MM.1S (cell line): ENCODE results near the gene CREB5.

Source experiments
- DNase-seq: peaks from one replicate; pipeline ENCODE4 v3.0.0-alpha.2; 2015
- H2AFZ ChIP-seq: fragments of 300-600 bp; sonication (generic); 2 replicates; pipeline ENCODE4 v1.6.0; 2016; ENCODE audit warnings: antibody characterized with exemption, low read length
- H3F3A ChIP-seq: fragments of 300-600 bp; sonication (generic); 2 replicates; pipeline ENCODE4 v1.6.1; 2016; ENCODE audit warnings: mild to moderate bottlenecking, antibody characterized with exemption, low read length, moderate library complexity, mixed read lengths; ENCODE audit not compliant: insufficient read depth
- H3K27ac ChIP-seq: fragments of 300-600 bp; sonication (generic); 2 replicates; pipeline ENCODE4 v1.5.1; 2016; ENCODE audit warnings: mild to moderate bottlenecking, low read length
- H3K27me3 ChIP-seq: fragments of 300-600 bp; sonication (generic); replicated peaks from 2 replicates; pipeline ENCODE4 v1.6.0; 2016; ENCODE audit warnings: low read length; ENCODE audit not compliant: insufficient read depth
- H3K36me3 ChIP-seq: fragments of 300-600 bp; sonication (generic); replicated peaks from 2 replicates; pipeline ENCODE4 v1.6.1; 2016; ENCODE audit warnings: mild to moderate bottlenecking, low read length, mixed read lengths; ENCODE audit not compliant: insufficient read depth
- H3K4me1 ChIP-seq: fragments of 300-600 bp; sonication (generic); 2 replicates; pipeline ENCODE4 v1.6.1; 2016; ENCODE audit warnings: low read length, mixed read lengths
- H3K4me2 ChIP-seq: fragments of 300-600 bp; sonication (generic); 2 replicates; pipeline ENCODE4 v1.6.0; 2016; ENCODE audit warnings: low read depth, low read length
- H3K4me3 ChIP-seq: fragments of 300-600 bp; sonication (generic); 2 replicates; pipeline ENCODE4 v1.5.1; 2016; ENCODE audit warnings: low read length, mixed read lengths
- H3K79me2 ChIP-seq: fragments of 300-600 bp; sonication (generic); 2 replicates; pipeline ENCODE4 v1.6.1; 2016; ENCODE audit warnings: mixed run types, low read length, mixed read lengths
- H3K9ac ChIP-seq: fragments of 300-600 bp; sonication (generic); 2 replicates; pipeline ENCODE4 v1.6.1; 2016; ENCODE audit warnings: low read length, mixed read lengths
- H3K9me2 ChIP-seq: fragments of 300-600 bp; sonication (generic); replicated peaks from 2 replicates; pipeline ENCODE4 v1.6.1; 2016; ENCODE audit warnings: mild to moderate bottlenecking, low read length, mixed read lengths; ENCODE audit not compliant: insufficient read depth
- H3K9me3 ChIP-seq: fragments of 300-600 bp; sonication (generic); replicated peaks from 2 replicates; pipeline ENCODE4 v1.6.1; 2016; ENCODE audit warnings: mild to moderate bottlenecking, low read length, mixed read lengths; ENCODE audit not compliant: insufficient read depth
- H4K20me1 ChIP-seq: fragments of 300-600 bp; sonication (generic); 2 replicates; pipeline ENCODE4 v1.6.1; 2016; ENCODE audit warnings: mild to moderate bottlenecking, low read length, moderate library complexity, mixed read lengths; ENCODE audit not compliant: insufficient read depth
- EZH2 ChIP-seq: fragments of 300-600 bp; sonication (generic); optimal IDR thresholded peaks from 2 replicates; pipeline ENCODE3; 2017; ENCODE audit warnings: low read depth, mild to moderate bottlenecking, antibody characterized with exemption, low read length, mixed read lengths
- EZH2phosphoT487 ChIP-seq: fragments of 300-600 bp; sonication (generic); IDR thresholded peaks from 2 replicates; pipeline ENCODE4 v1.6.1; 2018; ENCODE audit warnings: antibody characterized with exemption, low read length
- TF ChIP-seq, protein P1 (sequence below): fragments of 300-600 bp; sonication (generic); IDR thresholded peaks from 2 replicates; pipeline ENCODE4 v1.5.1; 2016; ENCODE audit warnings: antibody characterized with exemption, low read length, mixed read lengths

Gene CREB5

DNA sequence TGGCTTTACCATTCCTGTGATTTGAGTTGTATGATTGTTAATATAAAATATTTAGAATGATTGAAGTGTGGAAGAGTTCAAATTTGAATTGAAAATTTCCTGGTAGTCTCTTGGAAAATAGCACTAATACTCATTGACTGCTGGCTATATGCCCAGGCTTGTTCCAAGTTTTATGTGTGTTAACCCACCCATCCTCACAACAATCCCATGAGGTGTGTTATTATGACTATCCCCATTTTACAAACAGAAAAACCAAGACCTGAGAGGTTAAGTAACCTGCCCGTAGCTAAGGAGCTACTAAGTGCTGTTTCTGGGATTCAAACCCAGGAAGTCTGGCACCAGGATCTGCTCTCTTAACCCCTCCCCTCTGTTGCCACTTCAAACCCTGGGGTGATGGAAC is 213.9 kb downstream of the CREB5 start:
- Histone ChIP-seq H3F3A (no peaks in the 10 kb centered on the region; the same call in none of the 2 replicates), H3K9me2 (no peaks in the 10 kb centered on the region), H2AFZ (0 out of 2 replicates have a peak overlapping the region, but pooled peaks have one; percentile 20), H3K4me2 (no peak overlapping the region), H3K27me3 (no peaks in the 10 kb centered on the region), H3K4me3 (no peak overlapping the region), H3K9me3 (no peaks in the 10 kb centered on the region), H3K27ac (no peak overlapping the region), H4K20me1 (no peaks in the 10 kb centered on the region), H3K9ac (no peak overlapping the region), H3K36me3 (no peaks in the 10 kb centered on the region), H3K79me2 (no peaks in the 10 kb centered on the region), H3K4me1 (peaks cover 16% of the 10 kb centered on the region)
- no peak for TF ChIP-seq EZH2phosphoT487
- TF ChIP-seq, protein P1, sequence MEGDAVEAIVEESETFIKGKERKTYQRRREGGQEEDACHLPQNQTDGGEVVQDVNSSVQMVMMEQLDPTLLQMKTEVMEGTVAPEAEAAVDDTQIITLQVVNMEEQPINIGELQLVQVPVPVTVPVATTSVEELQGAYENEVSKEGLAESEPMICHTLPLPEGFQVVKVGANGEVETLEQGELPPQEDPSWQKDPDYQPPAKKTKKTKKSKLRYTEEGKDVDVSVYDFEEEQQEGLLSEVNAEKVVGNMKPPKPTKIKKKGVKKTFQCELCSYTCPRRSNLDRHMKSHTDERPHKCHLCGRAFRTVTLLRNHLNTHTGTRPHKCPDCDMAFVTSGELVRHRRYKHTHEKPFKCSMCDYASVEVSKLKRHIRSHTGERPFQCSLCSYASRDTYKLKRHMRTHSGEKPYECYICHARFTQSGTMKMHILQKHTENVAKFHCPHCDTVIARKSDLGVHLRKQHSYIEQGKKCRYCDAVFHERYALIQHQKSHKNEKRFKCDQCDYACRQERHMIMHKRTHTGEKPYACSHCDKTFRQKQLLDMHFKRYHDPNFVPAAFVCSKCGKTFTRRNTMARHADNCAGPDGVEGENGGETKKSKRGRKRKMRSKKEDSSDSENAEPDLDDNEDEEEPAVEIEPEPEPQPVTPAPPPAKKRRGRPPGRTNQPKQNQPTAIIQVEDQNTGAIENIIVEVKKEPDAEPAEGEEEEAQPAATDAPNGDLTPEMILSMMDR: no peak
- DNase-seq: no peak

- no peaks in the 10 kb centered on the region for H4K20me1 ChIP-seq
- H2AFZ ChIP-seq: 0 out of 2 replicates have a peak overlapping the region, but pooled peaks have one; percentile 20
- peak; percentile 35 for DNase-seq
- TF ChIP-seq, protein P1: peak; percentile 64
- TF ChIP-seq EZH2phosphoT487: no peak
- H3F3A ChIP-seq: no peaks in the 10 kb centered on the region; the same call in 1 of the 2 replicates
- H3K9me3 ChIP-seq: no peaks in the 10 kb centered on the region
- no peaks in the 10 kb centered on the region for H3K79me2 ChIP-seq
- H3K27me3 ChIP-seq: no peaks in the 10 kb centered on the region
- no peak overlapping the region for H3K27ac ChIP-seq
- no peak overlapping the region for H3K9ac ChIP-seq
- H3K4me1 ChIP-seq: peaks cover 15% of the 10 kb centered on the region
- H3K36me3 ChIP-seq: no peaks in the 10 kb centered on the region
- no peak overlapping the region for H3K4me3 ChIP-seq
- H3K9me2 ChIP-seq: no peaks in the 10 kb centered on the region
- H3K4me2 ChIP-seq: no peak overlapping the region
Observed at GRCh38 chr7:28626624-28627262, 214.4 kb downstream of the CREB5 start.

GRCh38 chr7:28627263-28627653 is 214.9 kb downstream of the CREB5 start:
- no peak overlapping the region for H2AFZ ChIP-seq
- H3K36me3 ChIP-seq: no peaks in the 10 kb centered on the region
- no peak overlapping the region for H3K27ac ChIP-seq

More at GRCh38 chr7:28627263-28627653, 214.9 kb downstream of the CREB5 start:
- Histone ChIP-seq H3K27me3 (no peaks in the 10 kb centered on the region), H3K9me3 (no peaks in the 10 kb centered on the region), H3F3A (no peaks in the 10 kb centered on the region; the same call in 1 of the 2 replicates), H3K9me2 (no peaks in the 10 kb centered on the region), H3K4me3 (no peak overlapping the region), H4K20me1 (no peaks in the 10 kb centered on the region), H3K9ac (no peak overlapping the region), H3K4me1 (peaks cover 10% of the 10 kb centered on the region; the same call in 1 of the 2 replicates), H3K79me2 (no peaks in the 10 kb centered on the region), H3K4me2 (no peak overlapping the region)
- no peak for DNase-seq
- TF ChIP-seq EZH2phosphoT487 (no peak), EZH2 (no peak)
- TF ChIP-seq, protein P1: no peak
